Astrocyte (in vitro differentiated cells and primary cell): ENCODE data around the gene HDAC2.
A peak's percentile ranks its signal among the peaks of the same experiment; 100 is the strongest.

Experiments
- EZH2 ChIP-seq: IDR thresholded peaks from 2 replicates; pipeline ENCODE4 v1.6.1; 2012; ENCODE audit warnings: mild to moderate bottlenecking, low read length, inconsistent platforms; ENCODE audit not compliant: insufficient read depth
- TF ChIP-seq, protein P1 (sequence below): IDR thresholded peaks from 2 replicates; pipeline ENCODE4 v1.5.1; 2011; ENCODE audit warnings: low read depth, mild to moderate bottlenecking, inconsistent platforms, low read length, moderate library complexity; ENCODE audit not compliant: insufficient read depth

DNA sequence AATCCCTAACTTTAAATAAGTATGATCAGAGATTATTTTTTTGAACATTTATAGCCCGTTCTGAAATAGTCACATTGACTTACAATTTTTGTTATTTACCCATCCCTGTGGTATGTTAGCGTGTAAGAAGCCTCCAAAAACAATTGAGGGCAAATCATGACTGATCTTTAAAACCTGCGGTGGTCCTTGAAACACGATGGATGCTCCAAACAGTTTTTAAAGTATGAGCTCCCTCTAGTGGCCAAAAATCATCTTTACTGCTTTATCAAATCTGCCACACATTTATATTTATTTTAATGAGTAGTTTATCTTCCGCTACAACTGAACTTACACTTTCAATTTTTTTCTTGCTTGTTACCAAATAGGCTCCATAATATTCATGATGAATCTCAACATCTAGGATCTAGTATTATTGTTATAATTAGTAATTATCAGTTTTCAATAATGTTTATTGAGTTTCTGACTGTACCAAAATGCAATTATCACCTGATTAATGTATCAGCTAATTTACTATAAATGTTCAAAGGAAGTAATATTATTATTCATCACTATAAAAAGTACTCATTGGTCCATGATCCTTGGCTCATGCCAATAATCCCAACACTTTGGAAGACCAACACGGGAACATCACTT, 61.6 kb downstream of the HDAC2 start:
- no peak for TF ChIP-seq EZH2
- TF ChIP-seq, protein P1, sequence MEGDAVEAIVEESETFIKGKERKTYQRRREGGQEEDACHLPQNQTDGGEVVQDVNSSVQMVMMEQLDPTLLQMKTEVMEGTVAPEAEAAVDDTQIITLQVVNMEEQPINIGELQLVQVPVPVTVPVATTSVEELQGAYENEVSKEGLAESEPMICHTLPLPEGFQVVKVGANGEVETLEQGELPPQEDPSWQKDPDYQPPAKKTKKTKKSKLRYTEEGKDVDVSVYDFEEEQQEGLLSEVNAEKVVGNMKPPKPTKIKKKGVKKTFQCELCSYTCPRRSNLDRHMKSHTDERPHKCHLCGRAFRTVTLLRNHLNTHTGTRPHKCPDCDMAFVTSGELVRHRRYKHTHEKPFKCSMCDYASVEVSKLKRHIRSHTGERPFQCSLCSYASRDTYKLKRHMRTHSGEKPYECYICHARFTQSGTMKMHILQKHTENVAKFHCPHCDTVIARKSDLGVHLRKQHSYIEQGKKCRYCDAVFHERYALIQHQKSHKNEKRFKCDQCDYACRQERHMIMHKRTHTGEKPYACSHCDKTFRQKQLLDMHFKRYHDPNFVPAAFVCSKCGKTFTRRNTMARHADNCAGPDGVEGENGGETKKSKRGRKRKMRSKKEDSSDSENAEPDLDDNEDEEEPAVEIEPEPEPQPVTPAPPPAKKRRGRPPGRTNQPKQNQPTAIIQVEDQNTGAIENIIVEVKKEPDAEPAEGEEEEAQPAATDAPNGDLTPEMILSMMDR = peak; percentile 66
